ENCODE data around the gene ATXN7L1. TPM values are rescaled to one million over a fixed set of nuclear protein-coding genes. Genes with fewer than 3 reads are reported as not detected.

The ATXN7L1 gene
- total and polyA plus RNA-seq, 7 donors: 1.2 to 6.0 (median 3.0) TPM

DNA sequence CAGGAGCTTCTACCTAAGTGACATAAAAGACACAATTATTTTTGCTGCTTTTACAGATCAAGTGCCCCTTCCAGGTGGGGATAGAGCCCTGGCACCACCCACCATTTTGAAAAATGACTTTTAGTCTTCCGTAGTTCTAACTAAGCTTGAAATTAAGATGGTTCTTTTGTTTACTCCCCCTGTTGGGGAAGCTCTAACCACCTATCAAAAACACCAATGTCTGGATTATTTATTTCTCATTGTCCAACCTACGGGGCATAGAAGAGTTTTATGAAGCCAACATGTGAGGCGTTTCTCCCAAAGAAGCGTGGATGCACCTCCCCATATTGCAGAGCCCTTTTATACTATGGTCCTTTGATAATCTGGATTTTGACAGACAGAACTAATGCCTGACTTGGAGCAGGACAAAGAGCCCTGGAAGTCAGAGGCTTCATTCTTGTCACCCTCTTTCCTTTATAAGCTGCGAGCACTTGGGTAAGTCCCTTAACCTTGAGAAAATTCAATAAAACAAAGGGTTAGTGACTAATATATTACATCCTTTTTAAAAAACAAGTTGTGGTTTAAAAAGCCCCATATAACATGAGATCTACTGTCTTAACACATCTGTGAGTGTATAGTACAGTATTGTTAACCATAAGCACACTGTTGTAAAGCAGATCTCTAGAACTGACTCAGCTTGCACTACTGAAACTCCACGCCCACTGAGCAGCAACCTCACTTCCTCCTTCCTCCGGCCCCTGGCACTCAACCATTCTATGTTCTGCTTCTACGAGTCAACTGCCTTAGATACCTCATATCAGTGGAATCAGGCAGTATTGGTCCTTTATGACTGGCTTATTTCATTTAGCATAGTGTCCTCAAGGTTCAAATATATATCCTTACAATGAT, 67.5 kb downstream of the ATXN7L1 start:
- WGBS, 3 donors: 85 to 94% (median 90%) methylated on average over 8 of the region's 8 CpGs
- no peak overlapping the region for H3K27ac ChIP-seq
- H3K27me3 ChIP-seq (ENCODE audit: insufficient read depth in 3 of 3, low read length in 2 of 3): no peaks in the 10 kb centered on the region
- no peak for DNase-seq
- H3K4me3 ChIP-seq: no peak overlapping the region
- no peaks in the 10 kb centered on the region for H3K9me3 ChIP-seq
- no peaks in the 10 kb centered on the region for H3K4me1 ChIP-seq
- no peak for ATAC-seq
- H3K36me3 ChIP-seq (ENCODE audit: insufficient read depth in 1 of 2, low read depth in 1 of 2): no peaks in the 10 kb centered on the region
- TF ChIP-seq, protein P1, sequence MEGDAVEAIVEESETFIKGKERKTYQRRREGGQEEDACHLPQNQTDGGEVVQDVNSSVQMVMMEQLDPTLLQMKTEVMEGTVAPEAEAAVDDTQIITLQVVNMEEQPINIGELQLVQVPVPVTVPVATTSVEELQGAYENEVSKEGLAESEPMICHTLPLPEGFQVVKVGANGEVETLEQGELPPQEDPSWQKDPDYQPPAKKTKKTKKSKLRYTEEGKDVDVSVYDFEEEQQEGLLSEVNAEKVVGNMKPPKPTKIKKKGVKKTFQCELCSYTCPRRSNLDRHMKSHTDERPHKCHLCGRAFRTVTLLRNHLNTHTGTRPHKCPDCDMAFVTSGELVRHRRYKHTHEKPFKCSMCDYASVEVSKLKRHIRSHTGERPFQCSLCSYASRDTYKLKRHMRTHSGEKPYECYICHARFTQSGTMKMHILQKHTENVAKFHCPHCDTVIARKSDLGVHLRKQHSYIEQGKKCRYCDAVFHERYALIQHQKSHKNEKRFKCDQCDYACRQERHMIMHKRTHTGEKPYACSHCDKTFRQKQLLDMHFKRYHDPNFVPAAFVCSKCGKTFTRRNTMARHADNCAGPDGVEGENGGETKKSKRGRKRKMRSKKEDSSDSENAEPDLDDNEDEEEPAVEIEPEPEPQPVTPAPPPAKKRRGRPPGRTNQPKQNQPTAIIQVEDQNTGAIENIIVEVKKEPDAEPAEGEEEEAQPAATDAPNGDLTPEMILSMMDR (IDR thresholded peaks at IDR 0.05): no peak
- intact Hi-C loops (cut with DNase I): no loop called here

DNA sequence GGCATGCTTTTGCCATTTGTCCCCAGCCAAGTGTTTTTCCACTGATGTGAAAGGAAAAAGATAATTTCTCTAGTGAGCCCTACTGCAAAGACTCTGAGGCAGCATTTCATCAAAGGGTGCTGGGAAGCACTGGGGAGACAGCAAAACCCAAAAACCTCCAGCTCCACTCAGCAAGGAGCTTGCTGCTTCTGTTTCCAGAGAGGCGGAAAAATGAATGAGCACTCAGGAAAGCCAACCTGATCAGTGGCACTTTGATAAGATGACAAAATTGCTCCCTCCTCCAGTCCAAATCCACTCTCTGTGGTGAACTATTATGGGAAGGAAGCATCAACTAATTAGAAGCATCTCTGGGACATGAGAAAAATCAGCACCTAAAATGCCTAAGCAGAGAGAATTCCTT, 68.2 kb downstream of the ATXN7L1 start:
- Histone ChIP-seq H3K36me3 (ENCODE audit: insufficient read depth in 1 of 2, low read depth in 1 of 2) (no peaks in the 10 kb centered on the region), H3K27me3 (ENCODE audit: insufficient read depth in 3 of 3, low read length in 2 of 3) (no peaks in the 10 kb centered on the region), H3K9me3 (no peaks in the 10 kb centered on the region), H3K4me1 (no peaks in the 10 kb centered on the region), H3K4me3 (no peak overlapping the region), H3K27ac (no peak overlapping the region)
- WGBS, 3 donors: 96 to 100% (median 96%) methylated on average over 1 of the region's 1 CpG
- intact Hi-C loops (cut with DNase I): no loop called here
- DNase-seq (no peak), ATAC-seq (no peak)
- TF ChIP-seq, protein P1 (IDR thresholded peaks at IDR 0.05): no peak

DNA sequence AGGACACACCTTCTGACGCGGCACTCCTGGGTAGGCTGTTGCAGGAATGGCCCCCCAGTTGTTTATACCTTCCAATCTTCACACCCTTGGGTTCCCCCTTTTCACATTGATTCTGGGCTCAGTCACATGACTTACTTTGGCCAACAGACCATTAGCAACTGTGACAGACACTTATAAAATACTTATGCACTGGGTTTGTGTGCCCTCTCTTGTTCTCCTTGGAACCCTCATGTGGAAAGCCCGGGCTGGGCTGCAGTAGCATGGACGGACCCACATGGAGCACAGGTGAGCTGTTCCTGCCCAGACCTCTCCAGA, 69.0 kb downstream of the ATXN7L1 start:
- WGBS, 3 donors: 94 to 97% (median 95%) methylated on average over 4 of the region's 4 CpGs
- no peak for ATAC-seq

DNA sequence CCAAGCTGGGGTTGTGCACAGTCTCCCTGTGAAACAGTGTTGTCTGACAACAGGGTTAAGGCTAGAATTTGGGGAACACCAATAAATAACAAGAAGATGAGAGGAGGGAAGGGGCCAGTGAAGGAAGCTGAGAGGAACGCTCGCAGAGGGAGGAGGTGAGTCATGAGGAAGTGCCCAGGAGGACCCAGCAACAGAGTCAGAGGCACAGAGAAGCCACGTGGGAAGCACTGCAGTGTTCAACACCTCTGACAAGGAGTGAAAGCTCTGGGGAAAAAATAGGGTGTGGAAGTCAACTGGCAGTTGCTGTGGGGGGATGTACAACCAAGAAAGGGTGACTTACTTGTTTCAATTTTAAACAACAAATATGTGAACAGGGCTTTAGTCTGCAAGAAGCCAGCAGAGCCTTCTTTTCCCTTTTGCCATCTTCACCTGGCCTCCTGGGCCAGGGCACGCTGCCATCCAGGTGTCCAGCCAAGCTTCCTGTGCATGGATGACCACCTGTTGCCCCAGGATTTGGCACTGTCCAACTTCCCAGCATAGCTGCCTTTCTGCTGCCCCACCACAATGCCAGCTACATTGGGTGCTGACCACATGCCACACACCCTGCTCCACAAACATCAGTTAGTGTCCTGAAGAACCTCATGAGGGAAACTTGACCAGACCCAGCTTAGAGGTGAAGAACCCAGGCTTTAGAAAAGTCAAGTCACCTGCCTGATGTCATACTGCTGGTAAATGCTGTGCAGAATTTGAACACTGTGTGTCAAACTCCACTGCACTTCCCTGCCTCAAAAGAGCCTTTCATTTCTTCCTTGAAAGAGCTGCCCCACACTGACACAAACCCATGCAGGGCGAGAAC, 69.6 kb downstream of the ATXN7L1 start:
- TF ChIP-seq, protein P1 (IDR thresholded peaks at IDR 0.05): no peak
- no peak overlapping the region for H3K27ac ChIP-seq
- DNase-seq (no peak), ATAC-seq (no peak)
- no peaks in the 10 kb centered on the region for H3K27me3 ChIP-seq (ENCODE audit: insufficient read depth in 3 of 3, low read length in 2 of 3)
- no peak overlapping the region for H3K4me3 ChIP-seq
- 72 to 80% (median 77%) methylated on average over 5 of the region's 5 CpGs for WGBS, 3 donors
- H3K36me3 ChIP-seq (ENCODE audit: insufficient read depth in 1 of 2, low read depth in 1 of 2): no peaks in the 10 kb centered on the region
- no peaks in the 10 kb centered on the region for H3K4me1 ChIP-seq
- no peaks in the 10 kb centered on the region for H3K9me3 ChIP-seq
- intact Hi-C loops (cut with DNase I): no loop called here

More for the DNA sequence above, 69.0 kb downstream of the ATXN7L1 start:
- Histone ChIP-seq H3K36me3 (ENCODE audit: insufficient read depth in 1 of 2, low read depth in 1 of 2) (no peaks in the 10 kb centered on the region), H3K27ac (no peak overlapping the region), H3K4me1 (no peaks in the 10 kb centered on the region), H3K4me3 (no peak overlapping the region), H3K9me3 (no peaks in the 10 kb centered on the region), H3K27me3 (ENCODE audit: insufficient read depth in 3 of 3, low read length in 2 of 3) (no peaks in the 10 kb centered on the region)
- intact Hi-C loops (cut with DNase I): no loop called here
- no peak for DNase-seq
- TF ChIP-seq, protein P1 (IDR thresholded peaks at IDR 0.05): no peak

Measured in psoas muscle (tissue), 8 donors.